RWPE2 (cell line): ENCODE measurements around the gene SORT1.
"Not testable (repeated sequence)": the region's sequence is repeated elsewhere in the genome, so short reads cannot be mapped to it uniquely, and the experiment has no call there.

ENCODE experiments used
- ATAC-seq: fragments of 200-7000 bp; cut with Tn5 transposase; 3 replicates; pipeline ENCODE4 v1.9.1; 2021; ENCODE audit warnings: low read depth
- DNase-seq: peaks from one replicate; pipeline ENCODE4 v3.0.0-alpha.2; 2020; ENCODE audit warnings: low spot score
- H3K27ac ChIP-seq: fragments of 450-650 bp; 2 replicates; pipeline ENCODE4 v1.5.1; 2017; ENCODE audit warnings: mild to moderate bottlenecking; ENCODE audit not compliant: poor library complexity, severe bottlenecking
- H3K27me3 ChIP-seq: fragments of 250-450 bp; sonication (Bioruptor Pico); 2 replicates; pipeline ENCODE4 v1.5.1; 2021; ENCODE audit warnings: mild to moderate bottlenecking, moderate library complexity; ENCODE audit not compliant: insufficient read depth, poor library complexity, severe bottlenecking
- H3K36me3 ChIP-seq: fragments of 250-450 bp; sonication (Bioruptor Pico); 2 replicates; pipeline ENCODE4 v1.5.1; 2020; ENCODE audit warnings: low read depth, mild to moderate bottlenecking, moderate library complexity
- H3K4me1 ChIP-seq: fragments of 250-450 bp; sonication (Bioruptor Pico); 2 replicates; pipeline ENCODE4 v1.5.1; 2021; ENCODE audit warnings: mild to moderate bottlenecking, moderate library complexity; ENCODE audit not compliant: insufficient read depth, poor library complexity, severe bottlenecking
- H3K4me3 ChIP-seq: fragments of 250-450 bp; sonication (Bioruptor Pico); 2 replicates; pipeline ENCODE4 v1.5.1; 2021; ENCODE audit warnings: mild to moderate bottlenecking, moderate library complexity; ENCODE audit not compliant: severe bottlenecking
- H3K9me3 ChIP-seq: fragments of 250-450 bp; sonication (Bioruptor Pico); 2 replicates; pipeline ENCODE4 v1.5.1; 2021; ENCODE audit warnings: mild to moderate bottlenecking, moderate library complexity; ENCODE audit not compliant: severe bottlenecking
- TF ChIP-seq, protein P1 (sequence below): fragments of 450-650 bp; IDR thresholded peaks from one replicate; pipeline ENCODE4 v1.5.1; 2017; ENCODE audit warnings: mild to moderate bottlenecking, moderate library complexity; ENCODE audit not compliant: poor library complexity, severe bottlenecking

Gene SORT1

DNA sequence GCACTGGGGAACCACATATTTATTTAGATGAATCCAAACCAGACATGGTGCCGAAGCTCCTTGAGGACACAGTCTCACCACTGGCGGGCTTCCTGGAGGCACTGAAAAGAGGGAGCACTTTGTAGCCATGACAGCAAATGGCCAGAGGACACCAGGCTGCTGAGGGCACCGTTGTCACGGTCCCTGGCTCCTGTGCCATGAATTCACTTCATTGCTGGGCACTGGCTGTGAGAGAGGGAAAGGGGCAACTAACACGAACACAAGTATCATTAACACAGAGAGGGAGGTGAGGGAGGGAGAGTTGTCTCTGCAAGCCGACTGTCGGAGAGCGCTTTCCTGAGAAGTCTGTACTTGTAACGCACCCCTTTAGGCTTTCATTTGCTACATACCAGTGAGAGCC, 105.4 kb downstream of the SORT1 start:
- Histone ChIP-seq H3K4me3 (no peak overlapping the region), H3K9me3 (no peaks in the 10 kb centered on the region), H3K27me3 (no peaks in the 10 kb centered on the region), H3K27ac (no peak overlapping the region), H3K36me3 (no peaks in the 10 kb centered on the region), H3K4me1 (peaks cover 6% of the 10 kb centered on the region)
- DNase-seq (no peak), ATAC-seq (no peak)
- TF ChIP-seq, protein P1, sequence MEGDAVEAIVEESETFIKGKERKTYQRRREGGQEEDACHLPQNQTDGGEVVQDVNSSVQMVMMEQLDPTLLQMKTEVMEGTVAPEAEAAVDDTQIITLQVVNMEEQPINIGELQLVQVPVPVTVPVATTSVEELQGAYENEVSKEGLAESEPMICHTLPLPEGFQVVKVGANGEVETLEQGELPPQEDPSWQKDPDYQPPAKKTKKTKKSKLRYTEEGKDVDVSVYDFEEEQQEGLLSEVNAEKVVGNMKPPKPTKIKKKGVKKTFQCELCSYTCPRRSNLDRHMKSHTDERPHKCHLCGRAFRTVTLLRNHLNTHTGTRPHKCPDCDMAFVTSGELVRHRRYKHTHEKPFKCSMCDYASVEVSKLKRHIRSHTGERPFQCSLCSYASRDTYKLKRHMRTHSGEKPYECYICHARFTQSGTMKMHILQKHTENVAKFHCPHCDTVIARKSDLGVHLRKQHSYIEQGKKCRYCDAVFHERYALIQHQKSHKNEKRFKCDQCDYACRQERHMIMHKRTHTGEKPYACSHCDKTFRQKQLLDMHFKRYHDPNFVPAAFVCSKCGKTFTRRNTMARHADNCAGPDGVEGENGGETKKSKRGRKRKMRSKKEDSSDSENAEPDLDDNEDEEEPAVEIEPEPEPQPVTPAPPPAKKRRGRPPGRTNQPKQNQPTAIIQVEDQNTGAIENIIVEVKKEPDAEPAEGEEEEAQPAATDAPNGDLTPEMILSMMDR: no peak

DNA sequence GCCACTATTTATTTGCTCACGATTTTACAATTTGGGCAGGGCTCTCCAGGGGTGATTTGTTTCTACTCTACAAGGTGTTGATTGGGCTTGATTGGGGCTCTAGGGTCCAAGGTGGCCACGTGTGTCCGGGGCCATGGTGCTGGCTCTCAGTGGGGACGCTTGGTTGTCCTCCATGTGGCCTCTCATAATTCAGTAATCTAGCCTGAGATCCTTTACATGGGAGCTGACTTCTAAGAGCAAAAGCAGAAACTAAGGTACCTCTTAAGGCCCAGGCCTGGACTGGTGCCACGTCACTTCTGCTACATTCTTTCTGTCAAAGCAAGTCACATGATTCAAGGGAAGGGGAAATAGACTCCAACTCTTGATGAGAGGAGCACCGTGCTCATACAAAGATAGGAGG, 106.7 kb downstream of the SORT1 start:
- ATAC-seq: no peak
- no peaks in the 10 kb centered on the region for H3K36me3 ChIP-seq
- no peak for DNase-seq
- TF ChIP-seq, protein P1: no peak
- no peaks in the 10 kb centered on the region for H3K27me3 ChIP-seq
- no peaks in the 10 kb centered on the region for H3K9me3 ChIP-seq
- no peak overlapping the region for H3K27ac ChIP-seq
- H3K4me3 ChIP-seq: no peak overlapping the region
- peaks cover 6% of the 10 kb centered on the region for H3K4me1 ChIP-seq

DNA sequence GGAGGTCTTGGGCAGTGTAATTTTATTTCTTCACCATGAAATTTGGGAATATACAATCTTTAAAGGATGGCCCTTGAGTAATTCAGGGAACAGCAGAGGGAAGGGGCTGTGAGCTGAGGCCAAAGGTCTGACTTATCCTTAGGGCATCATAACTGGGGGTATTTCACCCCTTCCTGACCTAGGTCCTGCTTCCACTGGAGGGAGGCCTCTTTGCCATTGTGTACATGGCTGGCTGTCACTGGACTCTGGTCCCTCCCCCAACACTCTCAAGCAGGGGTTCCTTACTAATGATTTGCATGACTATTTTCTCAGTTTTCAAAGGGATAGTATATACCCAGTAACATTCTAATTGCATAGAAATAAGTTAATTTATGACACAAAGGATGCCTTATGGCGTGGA, 107.6 kb downstream of the SORT1 start:
- no peak for ATAC-seq
- H3K27ac ChIP-seq: no peak overlapping the region
- H3K27me3 ChIP-seq: no peaks in the 10 kb centered on the region
- no peaks in the 10 kb centered on the region for H3K36me3 ChIP-seq
- H3K4me3 ChIP-seq: no peak overlapping the region
- no peak for DNase-seq
- no peaks in the 10 kb centered on the region for H3K9me3 ChIP-seq
- TF ChIP-seq, protein P1: no peak
- H3K4me1 ChIP-seq: peaks cover 6% of the 10 kb centered on the region

DNA sequence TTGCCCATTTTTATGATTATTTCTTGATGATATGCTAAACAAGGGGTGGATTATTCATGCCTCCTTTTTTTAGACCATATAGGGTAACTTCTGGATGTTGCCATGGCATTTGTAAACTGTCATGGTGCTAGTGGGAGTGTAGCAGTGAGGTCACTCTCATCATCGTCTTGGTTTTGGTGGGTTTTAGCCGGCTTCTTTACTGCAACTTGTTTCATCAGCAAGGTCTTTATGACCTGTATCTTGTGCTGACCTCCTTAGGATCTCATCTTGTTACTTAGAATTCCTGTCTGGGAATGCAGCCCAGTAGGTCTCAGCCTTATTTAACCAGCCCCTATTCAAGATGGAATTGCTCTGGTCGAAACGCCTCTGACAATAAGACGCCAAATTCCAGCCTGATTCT, 111.0 kb downstream of the SORT1 start:
- not testable (repeated sequence) for H3K4me1 ChIP-seq, H3K4me3 ChIP-seq, DNase-seq, H3K27me3 ChIP-seq, ATAC-seq, H3K36me3 ChIP-seq, H3K27ac ChIP-seq, H3K9me3 ChIP-seq

DNA sequence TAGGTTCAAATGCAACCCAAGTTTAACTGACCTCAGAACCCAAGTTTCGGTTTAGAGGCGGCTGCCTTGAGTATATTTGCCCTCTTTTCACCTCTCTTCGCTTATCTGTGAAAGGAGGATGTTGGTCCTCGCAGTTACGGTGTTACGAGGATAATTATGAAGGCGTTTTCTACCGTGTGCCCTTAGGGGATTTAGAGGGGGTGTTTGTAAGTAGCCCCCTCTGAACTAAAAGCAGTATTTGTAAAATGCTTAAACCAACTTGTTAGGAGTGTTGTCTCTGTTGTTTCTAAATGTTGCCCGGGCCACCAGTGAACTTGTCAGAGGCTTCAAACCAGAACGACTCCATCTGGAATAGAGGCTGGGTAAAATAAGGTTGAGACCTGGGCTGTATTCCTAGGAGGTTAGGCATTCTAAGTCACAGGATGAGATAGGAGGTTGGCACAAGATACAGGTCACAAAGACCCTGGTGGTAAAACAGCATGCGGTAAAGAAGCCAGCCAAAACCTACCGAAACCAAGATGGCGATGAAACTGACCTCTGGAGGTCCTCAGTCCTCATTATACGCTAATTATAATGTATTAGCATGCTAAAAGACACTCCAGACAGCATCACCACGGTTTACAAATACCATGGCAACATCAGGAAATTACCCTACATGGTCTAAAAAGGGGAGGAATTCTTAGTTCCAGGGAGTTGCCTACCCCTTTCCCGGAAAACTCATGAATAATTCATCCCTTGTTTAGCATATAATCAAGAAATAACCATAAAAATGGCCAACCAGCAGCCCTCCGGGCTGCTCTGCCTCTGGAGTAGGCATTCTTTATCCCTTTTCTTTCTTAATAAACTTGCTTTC, 113.7 kb downstream of the SORT1 start:
- no peak for ATAC-seq
- H3K27me3 ChIP-seq: no peaks in the 10 kb centered on the region
- peaks cover 21% of the 10 kb centered on the region for H3K36me3 ChIP-seq
- DNase-seq: no peak
- H3K27ac ChIP-seq: peak overlapping the region; percentile 59
- TF ChIP-seq, protein P1: no peak
- H3K9me3 ChIP-seq: no peaks in the 10 kb centered on the region
- H3K4me3 ChIP-seq: peak overlapping the region; percentile 70
- H3K4me1 ChIP-seq: peaks cover 6% of the 10 kb centered on the region
